SJCRH30 (cell line): ENCODE data around the gene ANK2. TPM values are rescaled to one million over a fixed set of nuclear protein-coding genes. Genes with fewer than 3 reads are reported as not detected.
"Not testable (repeated sequence)": the region's sequence is repeated elsewhere in the genome, so short reads cannot be mapped to it uniquely, and the experiment has no call there.

Experiments
- DNase-seq, 2 experiments: peaks; one replicate each; pipeline ENCODE4 v3.0.0-alpha.2; 2015 to 2020
- H3K27ac ChIP-seq: fragments of 250-450 bp; sonication (Bioruptor Pico); 2 replicates; pipeline ENCODE4 v1.5.1; 2020; ENCODE audit warnings: mild to moderate bottlenecking, moderate library complexity
- H3K27me3 ChIP-seq: fragments of 250-450 bp; sonication (Bioruptor Pico); 2 replicates; pipeline ENCODE4 v1.5.1; 2020; ENCODE audit warnings: mild to moderate bottlenecking, moderate library complexity
- H3K36me3 ChIP-seq: fragments of 250-450 bp; sonication (Bioruptor Pico); 2 replicates; pipeline ENCODE4 v1.5.1; 2020; ENCODE audit warnings: mild to moderate bottlenecking, moderate library complexity
- H3K4me1 ChIP-seq: fragments of 250-450 bp; sonication (Bioruptor Pico); 2 replicates; pipeline ENCODE4 v1.5.1; 2020; ENCODE audit warnings: mild to moderate bottlenecking, moderate library complexity
- H3K4me3 ChIP-seq: fragments of 250-450 bp; sonication (Bioruptor Pico); 2 replicates; pipeline ENCODE4 v1.5.1; 2020; ENCODE audit warnings: mild to moderate bottlenecking, moderate library complexity
- H3K9me3 ChIP-seq: fragments of 250-450 bp; sonication (Bioruptor Pico); replicated peaks from 2 replicates; pipeline ENCODE4 v1.5.1; 2020; ENCODE audit warnings: mild to moderate bottlenecking, moderate library complexity
- total RNA-seq: library from RNA; depleted of rRNA; stranded (reverse); fragments of >200 nt; shearing (Covaris generic); gene quantifications from 2 replicates; pipeline ENCODE4 v1.2.3, GENCODE V29; 2014

Gene ANK2
- total RNA-seq, 1 experiment from 2014 or later = 128 TPM

DNA sequence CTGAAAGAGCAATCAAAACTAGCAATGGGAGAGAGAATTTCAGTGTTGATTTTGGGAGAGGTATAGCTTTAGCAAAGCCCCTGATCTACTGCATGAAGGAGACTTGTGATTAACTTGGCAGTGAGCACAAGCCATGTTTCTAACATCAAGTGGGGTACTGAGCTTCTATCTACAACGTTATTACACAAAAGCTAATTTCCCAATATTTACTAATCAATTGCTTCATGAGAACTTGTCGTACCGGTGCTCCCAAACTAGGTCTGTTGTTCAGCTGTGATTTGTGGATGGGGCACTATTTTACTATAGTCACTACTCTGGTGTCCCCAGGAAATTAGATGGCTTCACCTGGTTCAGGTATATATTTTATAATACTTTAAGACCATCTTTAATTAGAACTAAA is 16.2 kb downstream of the ANK2 start:
- Histone ChIP-seq H3K27me3 (no peaks in the 10 kb centered on the region), H3K4me1 (peaks cover 14% of the 10 kb centered on the region), H3K36me3 (no peaks in the 10 kb centered on the region), H3K27ac (no peak overlapping the region), H3K9me3 (no peaks in the 10 kb centered on the region), H3K4me3 (no peak overlapping the region)
- no peak for DNase-seq

- not testable (repeated sequence) for H3K27ac ChIP-seq, H3K4me3 ChIP-seq, H3K27me3 ChIP-seq, H3K9me3 ChIP-seq, H3K36me3 ChIP-seq, DNase-seq
- H3K4me1 ChIP-seq = peaks cover 12% of the 10 kb centered on the region
Measured at GRCh38 chr4:113068771-113069170, 19.3 kb downstream of the ANK2 start.

- H3K36me3 ChIP-seq = no peaks in the 10 kb centered on the region
- no peak overlapping the region for H3K27ac ChIP-seq
- DNase-seq = no peak
- peaks cover 6% of the 10 kb centered on the region for H3K4me1 ChIP-seq
- no peaks in the 10 kb centered on the region for H3K27me3 ChIP-seq
- H3K9me3 ChIP-seq = no peaks in the 10 kb centered on the region
- H3K4me3 ChIP-seq = no peak overlapping the region
Measured at GRCh38 chr4:113069212-113069892, 19.9 kb downstream of the ANK2 start.

- Histone ChIP-seq H3K4me1 (no peaks in the 10 kb centered on the region), H3K4me3 (no peak overlapping the region), H3K36me3 (no peaks in the 10 kb centered on the region), H3K9me3 (no peaks in the 10 kb centered on the region), H3K27ac (no peak overlapping the region), H3K27me3 (no peaks in the 10 kb centered on the region)
- no peak for DNase-seq
Measured at GRCh38 chr4:113070755-113071154, 21.3 kb downstream of the ANK2 start.

- Histone ChIP-seq H3K9me3 (no peaks in the 10 kb centered on the region), H3K4me1 (no peaks in the 10 kb centered on the region), H3K36me3 (no peaks in the 10 kb centered on the region), H3K4me3 (no peak overlapping the region), H3K27me3 (no peaks in the 10 kb centered on the region), H3K27ac (no peak overlapping the region)
- DNase-seq = no peak
Measured at GRCh38 chr4:113071274-113071673, 21.8 kb downstream of the ANK2 start.

DNA sequence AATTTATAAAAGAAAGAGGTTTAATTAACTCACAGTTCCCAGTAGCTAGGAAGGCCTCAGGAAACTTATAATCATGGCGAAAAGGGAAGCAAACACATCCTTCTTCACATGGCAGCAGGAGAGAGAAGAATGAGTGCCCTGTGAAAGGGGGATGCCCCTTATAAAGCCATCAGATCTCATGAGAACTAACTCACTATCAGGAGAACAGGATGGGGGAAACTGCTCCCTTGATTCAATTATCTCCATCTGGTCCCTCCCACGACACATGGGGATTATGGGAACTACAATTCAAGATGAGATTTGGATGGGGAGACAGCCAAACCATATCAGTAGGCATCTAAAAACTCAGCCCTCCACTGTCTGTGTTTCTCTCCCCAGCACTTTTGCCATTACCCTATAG is 22.4 kb downstream of the ANK2 start:
- no peaks in the 10 kb centered on the region for H3K9me3 ChIP-seq
- DNase-seq = no peak
- no peaks in the 10 kb centered on the region for H3K36me3 ChIP-seq
- H3K4me1 ChIP-seq = no peaks in the 10 kb centered on the region
- no peaks in the 10 kb centered on the region for H3K27me3 ChIP-seq
- H3K27ac ChIP-seq = no peak overlapping the region
- H3K4me3 ChIP-seq = no peak overlapping the region

- DNase-seq = no peak
- H3K4me1 ChIP-seq = no peaks in the 10 kb centered on the region
- H3K27me3 ChIP-seq = no peaks in the 10 kb centered on the region
- no peak overlapping the region for H3K4me3 ChIP-seq
- H3K36me3 ChIP-seq = no peaks in the 10 kb centered on the region
- no peak overlapping the region for H3K27ac ChIP-seq
- no peaks in the 10 kb centered on the region for H3K9me3 ChIP-seq
Measured at GRCh38 chr4:113073451-113074005, 24.1 kb downstream of the ANK2 start.

- Histone ChIP-seq H3K36me3 (no peaks in the 10 kb centered on the region), H3K9me3 (no peaks in the 10 kb centered on the region), H3K27me3 (no peaks in the 10 kb centered on the region), H3K27ac (no peak overlapping the region), H3K4me3 (no peak overlapping the region), H3K4me1 (no peaks in the 10 kb centered on the region)
- no peak for DNase-seq
Measured at GRCh38 chr4:113077575-113077974, 28.1 kb downstream of the ANK2 start.

- Histone ChIP-seq H3K27ac (no peak overlapping the region), H3K27me3 (no peaks in the 10 kb centered on the region), H3K4me3 (no peak overlapping the region), H3K4me1 (no peaks in the 10 kb centered on the region), H3K9me3 (no peaks in the 10 kb centered on the region), H3K36me3 (no peaks in the 10 kb centered on the region)
- DNase-seq = no peak
Measured at GRCh38 chr4:113078066-113078465, 28.6 kb downstream of the ANK2 start.

GRCh38 chr4:113080050-113080449 is 30.6 kb downstream of the ANK2 start:
- Histone ChIP-seq H3K9me3 (no peaks in the 10 kb centered on the region), H3K4me1 (no peaks in the 10 kb centered on the region), H3K27ac (no peak overlapping the region), H3K27me3 (no peaks in the 10 kb centered on the region), H3K4me3 (no peak overlapping the region), H3K36me3 (no peaks in the 10 kb centered on the region; the same call in 1 of the 2 replicates)
- no peak for DNase-seq

GRCh38 chr4:113080624-113081023 is 31.2 kb downstream of the ANK2 start:
- Histone ChIP-seq H3K27me3 (no peaks in the 10 kb centered on the region), H3K4me1 (no peaks in the 10 kb centered on the region), H3K27ac (no peak overlapping the region), H3K4me3 (no peak overlapping the region), H3K9me3 (no peaks in the 10 kb centered on the region), H3K36me3 (no peaks in the 10 kb centered on the region; the same call in 1 of the 2 replicates)
- no peak for DNase-seq

- Histone ChIP-seq H3K4me1 (no peaks in the 10 kb centered on the region), H3K27ac (no peak overlapping the region), H3K9me3 (no peaks in the 10 kb centered on the region), H3K4me3 (no peak overlapping the region), H3K27me3 (no peaks in the 10 kb centered on the region), H3K36me3 (no peaks in the 10 kb centered on the region; the same call in 1 of the 2 replicates)
- DNase-seq = no peak
Measured at GRCh38 chr4:113083346-113083745, 33.9 kb downstream of the ANK2 start.

DNA sequence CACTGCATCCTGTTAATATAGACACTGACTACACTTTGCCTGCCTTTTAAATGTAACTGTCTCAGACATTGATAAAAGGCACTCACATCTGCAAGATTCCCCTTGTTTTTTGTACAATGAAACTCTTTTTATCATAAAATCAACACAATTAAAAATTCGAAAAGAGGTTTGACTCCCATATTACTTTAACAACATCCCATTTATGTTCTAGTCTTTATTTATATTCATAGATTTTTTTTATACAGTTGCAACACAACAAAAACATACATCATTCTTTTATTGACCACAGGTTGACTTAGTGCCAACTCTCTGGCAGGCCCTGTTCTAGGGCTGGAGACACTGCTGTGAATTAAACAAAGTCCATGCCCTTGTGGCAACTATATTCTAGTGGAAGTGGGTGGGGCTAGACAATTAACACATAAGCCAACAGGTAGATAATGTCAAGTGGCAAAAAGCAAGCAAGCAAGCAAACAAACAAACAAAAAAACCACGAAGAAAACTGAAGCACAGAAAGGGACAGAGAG is 36.8 kb downstream of the ANK2 start:
- no peaks in the 10 kb centered on the region for H3K9me3 ChIP-seq
- DNase-seq = no peak
- no peak overlapping the region for H3K27ac ChIP-seq
- no peak overlapping the region for H3K4me3 ChIP-seq
- H3K4me1 ChIP-seq = peaks cover 6% of the 10 kb centered on the region
- H3K27me3 ChIP-seq = no peaks in the 10 kb centered on the region
- no peaks in the 10 kb centered on the region; the same call in 1 of the 2 replicates for H3K36me3 ChIP-seq

- H3K27me3 ChIP-seq = no peaks in the 10 kb centered on the region
- DNase-seq = no peak
- peaks cover 6% of the 10 kb centered on the region for H3K4me1 ChIP-seq
- H3K36me3 ChIP-seq = no peaks in the 10 kb centered on the region; the same call in 1 of the 2 replicates
- H3K4me3 ChIP-seq = no peak overlapping the region
- no peaks in the 10 kb centered on the region for H3K9me3 ChIP-seq
- H3K27ac ChIP-seq = no peak overlapping the region
Measured at GRCh38 chr4:113088050-113088449, 38.6 kb downstream of the ANK2 start.

GRCh38 chr4:113090954-113091353 is 41.5 kb downstream of the ANK2 start:
- Histone ChIP-seq H3K4me3 (no peak overlapping the region), H3K9me3 (no peaks in the 10 kb centered on the region), H3K27ac (no peak overlapping the region), H3K27me3 (no peaks in the 10 kb centered on the region), H3K36me3 (no peaks in the 10 kb centered on the region), H3K4me1 (peaks cover 6% of the 10 kb centered on the region)
- DNase-seq = no peak

- Histone ChIP-seq H3K36me3 (no peaks in the 10 kb centered on the region), H3K9me3 (no peaks in the 10 kb centered on the region), H3K27ac (no peak overlapping the region), H3K4me3 (no peak overlapping the region), H3K27me3 (no peaks in the 10 kb centered on the region), H3K4me1 (peaks cover 6% of the 10 kb centered on the region)
- no peak for DNase-seq
Measured at GRCh38 chr4:113094331-113094730, 44.9 kb downstream of the ANK2 start.
